Peyer's patch (tissue), 4 donors: Measurements from ENCODE around the gene ZNF790.

Source experiments
- POLR2A ChIP-seq, 2 donors: fragments of 450-650 bp; IDR thresholded peaks; one replicate each; pipeline ENCODE4 v1.5.1; 2017; ENCODE audit warnings: antibody characterized with exemption in 2 of 2, mild to moderate bottlenecking in 2 of 2, moderate library complexity in 2 of 2
- TF ChIP-seq, protein P1 (sequence below), 6 experiments: fragments of 450-650 bp in 4 of 6; fragments of 200-600 bp in 2 of 6; sonication (generic) in 1 of 6; IDR thresholded peaks; one replicate each; pipeline ENCODE4 v1.5.1; 2017 to 2019; ENCODE audit warnings: antibody characterized with exemption in 6 of 6, mild to moderate bottlenecking in 3 of 6, moderate library complexity in 1 of 6

DNA sequence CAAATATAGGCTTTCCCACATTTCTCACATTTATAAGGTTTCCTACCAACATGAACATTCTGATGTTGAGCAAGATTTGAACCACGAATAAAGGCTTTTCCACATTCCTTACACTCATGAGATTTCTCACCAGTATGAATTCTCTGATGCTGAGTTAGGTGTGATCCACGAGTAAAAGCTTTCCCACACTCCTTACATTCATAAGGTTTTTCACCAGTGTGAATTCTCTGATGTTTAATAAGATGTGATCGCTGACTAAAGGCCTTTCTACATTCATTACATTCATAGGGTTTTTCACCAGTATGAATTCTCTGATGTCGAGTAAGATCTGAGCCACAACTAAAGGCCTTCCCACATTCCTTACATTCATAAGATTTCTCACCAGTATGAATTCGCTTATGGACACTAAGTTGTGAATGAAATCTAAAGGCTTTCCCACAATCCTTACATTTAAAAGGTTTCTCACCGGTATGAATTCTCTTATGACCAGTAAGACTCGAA lies 19.0 kb downstream of the ZNF790 start:
- TF ChIP-seq, protein P1, sequence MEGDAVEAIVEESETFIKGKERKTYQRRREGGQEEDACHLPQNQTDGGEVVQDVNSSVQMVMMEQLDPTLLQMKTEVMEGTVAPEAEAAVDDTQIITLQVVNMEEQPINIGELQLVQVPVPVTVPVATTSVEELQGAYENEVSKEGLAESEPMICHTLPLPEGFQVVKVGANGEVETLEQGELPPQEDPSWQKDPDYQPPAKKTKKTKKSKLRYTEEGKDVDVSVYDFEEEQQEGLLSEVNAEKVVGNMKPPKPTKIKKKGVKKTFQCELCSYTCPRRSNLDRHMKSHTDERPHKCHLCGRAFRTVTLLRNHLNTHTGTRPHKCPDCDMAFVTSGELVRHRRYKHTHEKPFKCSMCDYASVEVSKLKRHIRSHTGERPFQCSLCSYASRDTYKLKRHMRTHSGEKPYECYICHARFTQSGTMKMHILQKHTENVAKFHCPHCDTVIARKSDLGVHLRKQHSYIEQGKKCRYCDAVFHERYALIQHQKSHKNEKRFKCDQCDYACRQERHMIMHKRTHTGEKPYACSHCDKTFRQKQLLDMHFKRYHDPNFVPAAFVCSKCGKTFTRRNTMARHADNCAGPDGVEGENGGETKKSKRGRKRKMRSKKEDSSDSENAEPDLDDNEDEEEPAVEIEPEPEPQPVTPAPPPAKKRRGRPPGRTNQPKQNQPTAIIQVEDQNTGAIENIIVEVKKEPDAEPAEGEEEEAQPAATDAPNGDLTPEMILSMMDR (IDR thresholded peaks at IDR 0.05): no peak
- TF ChIP-seq POLR2A (IDR thresholded peaks at IDR 0.05): no peak
